GM12878 (cell line): ENCODE measurements around the gene MED13L. TPM values are rescaled to one million over a fixed set of nuclear protein-coding genes. Genes with fewer than 3 reads are reported as not detected.

Source experiments
- ATAC-seq: fragments of 200-7000 bp; cut with Tn5 transposase; 3 replicates; pipeline ENCODE4 v1.9.1; 2020; ENCODE audit warnings: mild to moderate bottlenecking, moderate library complexity
- BruUV-seq: library from RNA; stranded (reverse); fragments of 400-500 nt; replicated peaks from 2 replicates; lab custom pipeline; 2021; lab: Mats Ljungman, UMichigan
- CTCF ChIA-PET: fragments of 300-600 bp; sonication (Branson Sonifier 250); formaldehyde crosslinking; extraction: SDS; loops from one replicate; lab custom pipeline; 2021; ENCODE audit warnings: inconsistent platforms; lab: Yijun Ruan, JAX
- POLR2A ChIA-PET: fragments of 350-600 bp; formaldehyde crosslinking; extraction: SDS; loops from one replicate; lab custom pipeline; 2021; ENCODE audit warnings: inconsistent platforms; lab: Charles Lee
- RAD21 ChIA-PET: fragments of 300-600 bp; sonication (Branson Sonifier 250); formaldehyde crosslinking; loops from one replicate; lab custom pipeline; 2023; ENCODE audit warnings: antibody characterized with exemption; ENCODE audit not compliant: unreplicated experiment; lab: Charles Lee
- SMC1A ChIA-PET: fragments of 300-600 bp; sonication (Branson Sonifier 250); formaldehyde crosslinking; loops from one replicate; lab custom pipeline; 2023; ENCODE audit not compliant: unreplicated experiment, uncharacterized antibody; lab: Charles Lee
- DNase-seq: peaks from one replicate; pipeline ENCODE4 v3.0.0-alpha.2; 2011; ENCODE audit warnings: low read depth, low spot score
- FAIRE-seq: peaks from 3 replicates; lab custom pipeline; 2011; peaks lifted over from hg19 to GRCh38; lab: Jason Lieb, UNC
- H2AFZ ChIP-seq: 2 replicates; pipeline ENCODE4 v1.6.0; 2011; ENCODE audit warnings: low read depth, low read length, control low read depth; ENCODE audit not compliant: control insufficient read depth
- H3K27ac ChIP-seq: 2 replicates; pipeline ENCODE4 v1.5.1; 2011; ENCODE audit warnings: control low read depth; ENCODE audit not compliant: control insufficient read depth, insufficient read depth
- H3K27me3 ChIP-seq, 2 experiments: replicated peaks in 1 of 2; 2 replicates each; pipeline versions ENCODE4 v1.6.0 to v1.6.1; 2011; ENCODE audit warnings: low read length in 1 of 2; ENCODE audit not compliant: control insufficient read depth in 2 of 2, insufficient read depth in 2 of 2
- H3K36me3 ChIP-seq, 2 experiments: 2 replicates each; pipeline ENCODE4 v1.5.1; 2011; ENCODE audit warnings: low read length in 1 of 2; ENCODE audit not compliant: control insufficient read depth in 2 of 2, insufficient read depth in 2 of 2
- H3K4me1 ChIP-seq: 2 replicates; pipeline ENCODE4 v1.6.1; 2011; ENCODE audit warnings: mild to moderate bottlenecking, low read length, moderate library complexity, mixed read lengths; ENCODE audit not compliant: control insufficient read depth, insufficient read depth
- H3K4me2 ChIP-seq: 2 replicates; pipeline ENCODE4 v1.6.0; 2011; ENCODE audit warnings: control low read depth; ENCODE audit not compliant: control insufficient read depth, insufficient read depth
- H3K4me3 ChIP-seq: fragments of 200-600 bp; sonication (generic); 2 replicates; pipeline ENCODE4 v1.5.1; 2016
- H3K79me2 ChIP-seq: 2 replicates; pipeline ENCODE4 v1.6.0; 2011; ENCODE audit warnings: low read length; ENCODE audit not compliant: control insufficient read depth, insufficient read depth
- H3K9ac ChIP-seq: 2 replicates; pipeline ENCODE4 v1.8.0; 2011; ENCODE audit warnings: low read length, control low read depth, mixed read lengths; ENCODE audit not compliant: control insufficient read depth, insufficient read depth
- H3K9me3 ChIP-seq: replicated peaks from 3 replicates; pipeline ENCODE4 v1.5.1; 2011; ENCODE audit warnings: mild to moderate bottlenecking, low read length; ENCODE audit not compliant: control insufficient read depth, insufficient read depth
- H4K20me1 ChIP-seq: 2 replicates; pipeline ENCODE4 v1.6.0; 2011; ENCODE audit not compliant: control insufficient read depth, insufficient read depth
- BCL11A ChIP-seq: IDR thresholded peaks from 2 replicates; pipeline ENCODE4 v1.6.1; 2011; ENCODE audit warnings: low read depth, low read length
- BRCA1 ChIP-seq: IDR thresholded peaks from 2 replicates; pipeline ENCODE4 v1.6.1; 2011; ENCODE audit warnings: low read depth, low read length, improper control_type of control experiment
- CBFB ChIP-seq: IDR thresholded peaks from 2 replicates; pipeline ENCODE4 v1.6.1; 2016; ENCODE audit warnings: antibody characterized with exemption, low read depth
- DPF2 ChIP-seq: fragments of 450-650 bp; IDR thresholded peaks from 2 replicates; pipeline ENCODE4 v1.6.1; 2017; ENCODE audit warnings: mild to moderate bottlenecking
- EGR1 ChIP-seq, 2 experiments: IDR thresholded peaks; 1 replicate in 1 of 2; 2 replicates in 1 of 2; pipeline ENCODE4 v1.6.1; 2011 to 2012; ENCODE audit warnings: low read depth in 2 of 2, low read length in 2 of 2, borderline replicate concordance in 1 of 2, mild to moderate bottlenecking in 1 of 2, moderate library complexity in 1 of 2
- GATAD2B ChIP-seq: fragments of 450-650 bp; conservative IDR thresholded peaks from 2 replicates; pipeline ENCODE4 v1.6.1; 2017; ENCODE audit warnings: low read depth, mild to moderate bottlenecking, moderate library complexity
- RBBP5 ChIP-seq: fragments of 200-600 bp; sonication (generic); conservative IDR thresholded peaks from 2 replicates; pipeline ENCODE4 v1.6.1; 2016
- RELA ChIP-seq: fragments of 450-650 bp; IDR thresholded peaks from 2 replicates; pipeline ENCODE4 v1.8.0; 2014; ENCODE audit warnings: borderline replicate concordance; ENCODE audit not compliant: partially characterized antibody
- SMAD1 ChIP-seq: fragments of 450-650 bp; IDR thresholded peaks from 2 replicates; pipeline ENCODE4 v1.6.1; 2018; ENCODE audit warnings: mild to moderate bottlenecking, low read depth; ENCODE audit not compliant: partially characterized antibody
- in situ Hi-C: fragments of 300-500 bp; cut with MboI; formaldehyde crosslinking; loops from 9 replicates; pipeline ENCODE4 v1.14.3; 2018; ENCODE audit warnings: mixed read lengths
- intact Hi-C: fragments of 100-400 bp; cut with micrococcal nuclease; formaldehyde crosslinking; loops from one replicate; pipeline ENCODE4 v1.14.2; 2022; ENCODE audit not compliant: unreplicated experiment
- polyA plus RNA-seq, 11 experiments: library from polyadenylated mRNA; depleted of rRNA in 4 of 11; unstranded in 6 of 11; stranded (reverse) in 5 of 11; fragments of >200 nt; fragmentation: Nextera tagmentation in 4 of 11; fragmentation: Illumina TruSeq in 1 of 11; extraction: Ambion mirVana in 4 of 11; extraction: Trizol in 1 of 11; gene quantifications; 1 replicate in 1 of 11; 2 replicates in 10 of 11; pipeline versions ENCODE4 v1.2.1 to v1.2.3, GENCODE V29; 2011 to 2016; ENCODE audit warnings: inconsistent platforms in 2 of 11, missing spikeins in 2 of 11, low read depth in 1 of 11
- total RNA-seq, 4 experiments: library from RNA; depleted of rRNA in 3 of 4; stranded (reverse); fragments of >200 nt in 3 of 4; fragmentation: Illumina TruSeq in 1 of 4; extraction: Trizol in 1 of 4; gene quantifications; 2 replicates each; pipeline versions ENCODE4 v1.2.1 to v1.2.3, GENCODE V29; 2013 to 2021
- TF ChIP-seq, protein P1 (sequence below): IDR thresholded peaks from 2 replicates; pipeline ENCODE4 v1.6.1; 2011; ENCODE audit warnings: borderline replicate concordance, low read depth, mild to moderate bottlenecking, moderate library complexity, low read length; ENCODE audit not compliant: insufficient read depth, poor library complexity, severe bottlenecking
- TF ChIP-seq, protein P2 (sequence below): IDR thresholded peaks from 2 replicates; pipeline ENCODE4 v1.6.1; 2012; ENCODE audit warnings: mild to moderate bottlenecking, low read depth, low read length
- TF ChIP-seq, protein P3 (sequence below), 3 experiments: IDR thresholded peaks in 2 of 3; conservative IDR thresholded peaks in 1 of 3; 2 replicates each; pipeline ENCODE4 v1.5.1; 2011; ENCODE audit warnings: low read depth in 3 of 3, low read length in 3 of 3, mild to moderate bottlenecking in 3 of 3, control low read depth in 2 of 3, moderate library complexity in 2 of 3, inconsistent platforms in 1 of 3, mixed read lengths in 1 of 3; ENCODE audit not compliant: control insufficient read depth in 2 of 3, insufficient read depth in 1 of 3; ENCODE audit errors: extremely low read depth in 1 of 3
- TF ChIP-seq, protein P4 (sequence below): IDR thresholded peaks from 2 replicates; pipeline ENCODE4 v1.6.1; 2012; ENCODE audit warnings: low read length, inconsistent platforms
- TF ChIP-seq, protein P5 (sequence below): fragments of 450-650 bp; IDR thresholded peaks from 2 replicates; pipeline ENCODE4 v1.6.1; 2018; ENCODE audit warnings: borderline replicate concordance, mild to moderate bottlenecking; ENCODE audit not compliant: partially characterized antibody

The MED13L gene
- total and polyA plus RNA-seq, 10 of the 15 experiments (the other 5 are each of a cell fraction or from before 2014, with no cell fraction given) = 3.7 to 30.1 (median 9.1) TPM

DNA sequence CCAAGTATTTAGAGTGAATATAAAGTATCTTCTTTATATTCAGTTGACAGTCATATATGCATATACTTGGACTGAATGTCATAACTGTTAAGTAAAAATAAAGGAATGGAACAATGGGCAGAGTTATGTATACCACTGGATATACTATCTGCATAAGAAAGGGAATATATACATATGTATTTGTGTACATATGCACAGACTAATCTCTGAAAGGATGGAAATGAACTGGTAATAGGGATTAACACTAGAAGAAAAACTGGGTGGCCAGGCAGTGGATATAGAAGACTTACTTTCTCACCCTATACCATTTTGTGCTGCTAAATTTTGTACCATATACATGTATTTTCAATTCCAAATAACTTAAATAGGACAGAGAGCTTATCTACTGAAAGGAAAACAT, 200.1 kb downstream of the MED13L start:
- H3K79me2 ChIP-seq = no peaks in the 10 kb centered on the region
- no peak overlapping the region for H3K9ac ChIP-seq
- ChIA-PET CTCF (no interaction called here), POLR2A (no interaction called here), SMC1A (interaction anchor here (0.6 kb wide), 1 partner anchor 32 kb away, joined by 3 read pairs; no protein-coding TSS in a partner anchor), RAD21 (no interaction called here)
- DNase-seq = no peak
- FAIRE-seq = no peak
- BruUV-seq = no TSS peak
- H3K36me3 ChIP-seq = no peaks in the 10 kb centered on the region
- no peak overlapping the region for H3K4me2 ChIP-seq
- no peak overlapping the region for H3K27ac ChIP-seq
- H3K4me1 ChIP-seq = no peaks in the 10 kb centered on the region
- H3K27me3 ChIP-seq = no peaks in the 10 kb centered on the region
- H4K20me1 ChIP-seq = no peaks in the 10 kb centered on the region
- in situ Hi-C loops (no loop called here), intact Hi-C loops (no loop called here)
- ATAC-seq = no peak
- H3K4me3 ChIP-seq = no peak overlapping the region
- H3K9me3 ChIP-seq = no peaks in the 10 kb centered on the region
- no peak overlapping the region for H2AFZ ChIP-seq
- TF ChIP-seq, protein P1, sequence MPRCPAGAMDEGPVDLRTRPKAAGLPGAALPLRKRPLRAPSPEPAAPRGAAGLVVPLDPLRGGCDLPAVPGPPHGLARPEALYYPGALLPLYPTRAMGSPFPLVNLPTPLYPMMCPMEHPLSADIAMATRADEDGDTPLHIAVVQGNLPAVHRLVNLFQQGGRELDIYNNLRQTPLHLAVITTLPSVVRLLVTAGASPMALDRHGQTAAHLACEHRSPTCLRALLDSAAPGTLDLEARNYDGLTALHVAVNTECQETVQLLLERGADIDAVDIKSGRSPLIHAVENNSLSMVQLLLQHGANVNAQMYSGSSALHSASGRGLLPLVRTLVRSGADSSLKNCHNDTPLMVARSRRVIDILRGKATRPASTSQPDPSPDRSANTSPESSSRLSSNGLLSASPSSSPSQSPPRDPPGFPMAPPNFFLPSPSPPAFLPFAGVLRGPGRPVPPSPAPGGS = no peak
- TF ChIP-seq DPF2 (no peak), GATAD2B (no peak), SMAD1 (no peak), RELA (no peak), RBBP5 (no peak), BCL11A (no peak), CBFB (no peak), EGR1 (IDR thresholded peaks at IDR 0.05; ENCODE audit: borderline replicate concordance in 1 of 2, low read depth in 2 of 2, low read length in 2 of 2) (no peak), BRCA1 (no peak)
- TF ChIP-seq, protein P2, sequence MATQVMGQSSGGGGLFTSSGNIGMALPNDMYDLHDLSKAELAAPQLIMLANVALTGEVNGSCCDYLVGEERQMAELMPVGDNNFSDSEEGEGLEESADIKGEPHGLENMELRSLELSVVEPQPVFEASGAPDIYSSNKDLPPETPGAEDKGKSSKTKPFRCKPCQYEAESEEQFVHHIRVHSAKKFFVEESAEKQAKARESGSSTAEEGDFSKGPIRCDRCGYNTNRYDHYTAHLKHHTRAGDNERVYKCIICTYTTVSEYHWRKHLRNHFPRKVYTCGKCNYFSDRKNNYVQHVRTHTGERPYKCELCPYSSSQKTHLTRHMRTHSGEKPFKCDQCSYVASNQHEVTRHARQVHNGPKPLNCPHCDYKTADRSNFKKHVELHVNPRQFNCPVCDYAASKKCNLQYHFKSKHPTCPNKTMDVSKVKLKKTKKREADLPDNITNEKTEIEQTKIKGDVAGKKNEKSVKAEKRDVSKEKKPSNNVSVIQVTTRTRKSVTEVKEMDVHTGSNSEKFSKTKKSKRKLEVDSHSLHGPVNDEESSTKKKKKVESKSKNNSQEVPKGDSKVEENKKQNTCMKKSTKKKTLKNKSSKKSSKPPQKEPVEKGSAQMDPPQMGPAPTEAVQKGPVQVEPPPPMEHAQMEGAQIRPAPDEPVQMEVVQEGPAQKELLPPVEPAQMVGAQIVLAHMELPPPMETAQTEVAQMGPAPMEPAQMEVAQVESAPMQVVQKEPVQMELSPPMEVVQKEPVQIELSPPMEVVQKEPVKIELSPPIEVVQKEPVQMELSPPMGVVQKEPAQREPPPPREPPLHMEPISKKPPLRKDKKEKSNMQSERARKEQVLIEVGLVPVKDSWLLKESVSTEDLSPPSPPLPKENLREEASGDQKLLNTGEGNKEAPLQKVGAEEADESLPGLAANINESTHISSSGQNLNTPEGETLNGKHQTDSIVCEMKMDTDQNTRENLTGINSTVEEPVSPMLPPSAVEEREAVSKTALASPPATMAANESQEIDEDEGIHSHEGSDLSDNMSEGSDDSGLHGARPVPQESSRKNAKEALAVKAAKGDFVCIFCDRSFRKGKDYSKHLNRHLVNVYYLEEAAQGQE = no peak
- TF ChIP-seq, protein P3, sequence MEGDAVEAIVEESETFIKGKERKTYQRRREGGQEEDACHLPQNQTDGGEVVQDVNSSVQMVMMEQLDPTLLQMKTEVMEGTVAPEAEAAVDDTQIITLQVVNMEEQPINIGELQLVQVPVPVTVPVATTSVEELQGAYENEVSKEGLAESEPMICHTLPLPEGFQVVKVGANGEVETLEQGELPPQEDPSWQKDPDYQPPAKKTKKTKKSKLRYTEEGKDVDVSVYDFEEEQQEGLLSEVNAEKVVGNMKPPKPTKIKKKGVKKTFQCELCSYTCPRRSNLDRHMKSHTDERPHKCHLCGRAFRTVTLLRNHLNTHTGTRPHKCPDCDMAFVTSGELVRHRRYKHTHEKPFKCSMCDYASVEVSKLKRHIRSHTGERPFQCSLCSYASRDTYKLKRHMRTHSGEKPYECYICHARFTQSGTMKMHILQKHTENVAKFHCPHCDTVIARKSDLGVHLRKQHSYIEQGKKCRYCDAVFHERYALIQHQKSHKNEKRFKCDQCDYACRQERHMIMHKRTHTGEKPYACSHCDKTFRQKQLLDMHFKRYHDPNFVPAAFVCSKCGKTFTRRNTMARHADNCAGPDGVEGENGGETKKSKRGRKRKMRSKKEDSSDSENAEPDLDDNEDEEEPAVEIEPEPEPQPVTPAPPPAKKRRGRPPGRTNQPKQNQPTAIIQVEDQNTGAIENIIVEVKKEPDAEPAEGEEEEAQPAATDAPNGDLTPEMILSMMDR (IDR thresholded peaks at IDR 0.05 in 2 of 3, conservative IDR thresholded peaks at IDR 0.05 in 1 of 3; ENCODE audit: control insufficient read depth in 2 of 3, extremely low read depth in 1 of 3, insufficient read depth in 1 of 3, low read depth in 3 of 3, low read length in 3 of 3) = no peak
- TF ChIP-seq, protein P4, sequence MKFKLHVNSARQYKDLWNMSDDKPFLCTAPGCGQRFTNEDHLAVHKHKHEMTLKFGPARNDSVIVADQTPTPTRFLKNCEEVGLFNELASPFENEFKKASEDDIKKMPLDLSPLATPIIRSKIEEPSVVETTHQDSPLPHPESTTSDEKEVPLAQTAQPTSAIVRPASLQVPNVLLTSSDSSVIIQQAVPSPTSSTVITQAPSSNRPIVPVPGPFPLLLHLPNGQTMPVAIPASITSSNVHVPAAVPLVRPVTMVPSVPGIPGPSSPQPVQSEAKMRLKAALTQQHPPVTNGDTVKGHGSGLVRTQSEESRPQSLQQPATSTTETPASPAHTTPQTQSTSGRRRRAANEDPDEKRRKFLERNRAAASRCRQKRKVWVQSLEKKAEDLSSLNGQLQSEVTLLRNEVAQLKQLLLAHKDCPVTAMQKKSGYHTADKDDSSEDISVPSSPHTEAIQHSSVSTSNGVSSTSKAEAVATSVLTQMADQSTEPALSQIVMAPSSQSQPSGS = no peak
- TF ChIP-seq, protein P5, sequence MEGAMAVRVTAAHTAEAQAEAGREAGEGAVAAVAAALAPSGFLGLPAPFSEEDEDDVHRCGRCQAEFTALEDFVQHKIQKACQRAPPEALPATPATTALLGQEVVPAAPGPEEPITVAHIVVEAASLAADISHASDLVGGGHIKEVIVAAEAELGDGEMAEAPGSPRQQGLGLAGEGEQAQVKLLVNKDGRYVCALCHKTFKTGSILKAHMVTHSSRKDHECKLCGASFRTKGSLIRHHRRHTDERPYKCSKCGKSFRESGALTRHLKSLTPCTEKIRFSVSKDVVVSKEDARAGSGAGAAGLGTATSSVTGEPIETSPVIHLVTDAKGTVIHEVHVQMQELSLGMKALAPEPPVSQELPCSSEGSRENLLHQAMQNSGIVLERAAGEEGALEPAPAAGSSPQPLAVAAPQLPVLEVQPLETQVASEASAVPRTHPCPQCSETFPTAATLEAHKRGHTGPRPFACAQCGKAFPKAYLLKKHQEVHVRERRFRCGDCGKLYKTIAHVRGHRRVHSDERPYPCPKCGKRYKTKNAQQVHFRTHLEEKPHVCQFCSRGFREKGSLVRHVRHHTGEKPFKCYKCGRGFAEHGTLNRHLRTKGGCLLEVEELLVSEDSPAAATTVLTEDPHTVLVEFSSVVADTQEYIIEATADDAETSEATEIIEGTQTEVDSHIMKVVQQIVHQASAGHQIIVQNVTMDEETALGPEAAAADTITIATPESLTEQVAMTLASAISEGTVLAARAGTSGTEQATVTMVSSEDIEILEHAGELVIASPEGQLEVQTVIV = no peak
